Measurements from ENCODE around the gene ZNF410.

The ZNF410 gene

GRCh38 chr14:73924337-73924736, 37.7 kb downstream of the ZNF410 start:
- H3K27ac ChIP-seq (ENCODE audit: low read depth, low read length) = no peak overlapping the region

GRCh38 chr14:73935666-73936065, 49.0 kb downstream of the ZNF410 start:
- Histone ChIP-seq H3K9ac (ENCODE audit: low read length) (no peak overlapping the region), H3F3A (ENCODE audit: insufficient read depth) (peaks cover 4% of the 10 kb centered on the region; the same call in 1 of the 2 replicates), H3K9me2 (replicated peaks; ENCODE audit: insufficient read depth, low read length) (no peaks in the 10 kb centered on the region), H3K4me2 (ENCODE audit: low read depth, low read length, poor library complexity, severe bottlenecking) (no peak overlapping the region), H3K27ac (ENCODE audit: low read depth, low read length) (no peak overlapping the region), H2AFZ (ENCODE audit: low read depth, low read length, severe bottlenecking) (no peak overlapping the region), H3K79me2 (ENCODE audit: insufficient read depth, low read length) (no peaks in the 10 kb centered on the region), H3K36me3 (ENCODE audit: low read length) (peaks cover 15% of the 10 kb centered on the region; the same call in 1 of the 2 replicates), H4K20me1 (ENCODE audit: low read depth, low read length) (no peaks in the 10 kb centered on the region), H3K9me3 (ENCODE audit: insufficient read depth, low read length) (no peaks in the 10 kb centered on the region), H3K27me3 (ENCODE audit: low read length) (no peaks in the 10 kb centered on the region), H3K4me3 (ENCODE audit: insufficient read depth, low read length, poor library complexity, severe bottlenecking) (no peak overlapping the region)
- TF ChIP-seq EZH2phosphoT487 (conservative IDR thresholded peaks at IDR 0.05; ENCODE audit: low read length) (no peak), CTCF (IDR thresholded peaks at IDR 0.05; ENCODE audit: insufficient read depth, low read length, poor library complexity, severe bottlenecking) (no peak)

More at GRCh38 chr14:73924337-73924736, 37.7 kb downstream of the ZNF410 start:
- no peaks in the 10 kb centered on the region for H3K9me3 ChIP-seq (ENCODE audit: insufficient read depth, low read length)
- no peaks in the 10 kb centered on the region for H4K20me1 ChIP-seq (ENCODE audit: low read depth, low read length)
- no peak overlapping the region for H3K4me2 ChIP-seq (ENCODE audit: low read depth, low read length, poor library complexity, severe bottlenecking)
- H2AFZ ChIP-seq (ENCODE audit: low read depth, low read length, severe bottlenecking) = no peak overlapping the region
- no peaks in the 10 kb centered on the region for H3K9me2 ChIP-seq (replicated peaks; ENCODE audit: insufficient read depth, low read length)
- H3K27me3 ChIP-seq (ENCODE audit: low read length) = no peaks in the 10 kb centered on the region
- no peak overlapping the region for H3K9ac ChIP-seq (ENCODE audit: low read length)
- peaks cover 28% of the 10 kb centered on the region; the same call in 1 of the 2 replicates for H3K36me3 ChIP-seq (ENCODE audit: low read length)
- TF ChIP-seq CTCF (IDR thresholded peaks at IDR 0.05; ENCODE audit: insufficient read depth, low read length, poor library complexity, severe bottlenecking) (no peak), EZH2phosphoT487 (conservative IDR thresholded peaks at IDR 0.05; ENCODE audit: low read length) (no peak)
- H3K4me3 ChIP-seq (ENCODE audit: insufficient read depth, low read length, poor library complexity, severe bottlenecking) = no peak overlapping the region
- no peaks in the 10 kb centered on the region for H3K79me2 ChIP-seq (ENCODE audit: insufficient read depth, low read length)
- no peaks in the 10 kb centered on the region for H3F3A ChIP-seq (ENCODE audit: insufficient read depth)

- Histone ChIP-seq H3K36me3 (ENCODE audit: low read length) (peaks cover 11% of the 10 kb centered on the region; the same call in 1 of the 2 replicates), H3K27me3 (ENCODE audit: low read length) (no peaks in the 10 kb centered on the region), H3K9me2 (replicated peaks; ENCODE audit: insufficient read depth, low read length) (no peaks in the 10 kb centered on the region), H2AFZ (ENCODE audit: low read depth, low read length, severe bottlenecking) (no peak overlapping the region), H3K4me3 (ENCODE audit: insufficient read depth, low read length, poor library complexity, severe bottlenecking) (no peak overlapping the region), H4K20me1 (ENCODE audit: low read depth, low read length) (no peaks in the 10 kb centered on the region), H3K4me2 (ENCODE audit: low read depth, low read length, poor library complexity, severe bottlenecking) (no peak overlapping the region), H3K9me3 (ENCODE audit: insufficient read depth, low read length) (no peaks in the 10 kb centered on the region), H3K27ac (ENCODE audit: low read depth, low read length) (no peak overlapping the region), H3K79me2 (ENCODE audit: insufficient read depth, low read length) (no peaks in the 10 kb centered on the region), H3K9ac (ENCODE audit: low read length) (no peak overlapping the region), H3F3A (ENCODE audit: insufficient read depth) (peaks cover 4% of the 10 kb centered on the region; the same call in 1 of the 2 replicates)
- TF ChIP-seq EZH2phosphoT487 (conservative IDR thresholded peaks at IDR 0.05; ENCODE audit: low read length) (no peak), CTCF (IDR thresholded peaks at IDR 0.05; ENCODE audit: insufficient read depth, low read length, poor library complexity, severe bottlenecking) (no peak)
Measured at GRCh38 chr14:73936548-73936947, 49.9 kb downstream of the ZNF410 start.

Data from SU-DHL-6 (cell line).